ENCODE measurements around the gene SH3RF3. TPM values are rescaled to one million over a fixed set of nuclear protein-coding genes. Genes with fewer than 3 reads are reported as not detected.

SH3RF3 gene
- total RNA-seq, 1 experiment from 2014 or later = 4.9 TPM

DNA sequence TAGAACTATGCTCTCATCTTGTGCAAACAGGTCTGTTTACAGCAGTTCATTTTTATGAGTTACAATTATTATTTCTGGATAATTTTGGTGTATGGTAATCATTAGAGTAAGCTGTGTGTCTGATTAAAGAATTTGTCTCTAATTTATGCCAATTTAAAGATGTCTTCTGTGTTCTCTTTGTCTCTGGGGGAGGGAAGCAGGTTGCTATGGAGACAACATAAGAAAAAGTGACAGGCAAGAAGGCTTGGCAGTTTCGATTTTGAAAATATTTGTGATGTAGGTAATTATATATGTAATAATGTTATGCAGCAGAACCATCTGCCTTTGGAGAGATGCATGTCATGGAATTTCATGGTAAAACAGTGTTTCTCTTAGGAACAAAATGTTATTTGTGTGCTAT lies 78.2 kb downstream of the SH3RF3 start:
- CTCF ChIA-PET = no interaction called here
- DNase-seq (ENCODE audit: low read depth, low spot score) (no peak), ATAC-seq (no peak)
- intact Hi-C loops (cut with micrococcal nuclease; ENCODE audit: unreplicated experiment) (no loop called here), in situ Hi-C loops (cut with HindIII; ENCODE audit: low pct_unique_long_range_greater_than_20kb, low sequenced_read_pairs) (no loop called here)
- Histone ChIP-seq H3K27me3 (ENCODE audit: control insufficient read depth, insufficient read depth, low read length) (no peaks in the 10 kb centered on the region; the same call in 1 of the 2 replicates), H3K4me3 (ENCODE audit: low read depth in 2 of 2, low read length in 2 of 2) (no peak overlapping the region), H3K4me1 (ENCODE audit: control insufficient read depth, insufficient read depth, low read length) (peaks cover 9% of the 10 kb centered on the region), H3K9me3 (ENCODE audit: control insufficient read depth, insufficient read depth, low read depth, low read length) (no peaks in the 10 kb centered on the region), H3K27ac (ENCODE audit: low read length) (no peak overlapping the region), H3K36me3 (ENCODE audit: control insufficient read depth, insufficient read depth, low read length) (no peaks in the 10 kb centered on the region)
- TF ChIP-seq POLR2AphosphoS5 (IDR thresholded peaks at IDR 0.05; ENCODE audit: low read depth, low read length) = no peak
- TF ChIP-seq SIN3A (IDR thresholded peaks at IDR 0.05; ENCODE audit: borderline replicate concordance, insufficient read depth, low read depth, low read length) = no peak
- no peak for TF ChIP-seq TCF7L2 (IDR thresholded peaks at IDR 0.05; ENCODE audit: low read depth, low read length)
- TF ChIP-seq, protein P1, sequence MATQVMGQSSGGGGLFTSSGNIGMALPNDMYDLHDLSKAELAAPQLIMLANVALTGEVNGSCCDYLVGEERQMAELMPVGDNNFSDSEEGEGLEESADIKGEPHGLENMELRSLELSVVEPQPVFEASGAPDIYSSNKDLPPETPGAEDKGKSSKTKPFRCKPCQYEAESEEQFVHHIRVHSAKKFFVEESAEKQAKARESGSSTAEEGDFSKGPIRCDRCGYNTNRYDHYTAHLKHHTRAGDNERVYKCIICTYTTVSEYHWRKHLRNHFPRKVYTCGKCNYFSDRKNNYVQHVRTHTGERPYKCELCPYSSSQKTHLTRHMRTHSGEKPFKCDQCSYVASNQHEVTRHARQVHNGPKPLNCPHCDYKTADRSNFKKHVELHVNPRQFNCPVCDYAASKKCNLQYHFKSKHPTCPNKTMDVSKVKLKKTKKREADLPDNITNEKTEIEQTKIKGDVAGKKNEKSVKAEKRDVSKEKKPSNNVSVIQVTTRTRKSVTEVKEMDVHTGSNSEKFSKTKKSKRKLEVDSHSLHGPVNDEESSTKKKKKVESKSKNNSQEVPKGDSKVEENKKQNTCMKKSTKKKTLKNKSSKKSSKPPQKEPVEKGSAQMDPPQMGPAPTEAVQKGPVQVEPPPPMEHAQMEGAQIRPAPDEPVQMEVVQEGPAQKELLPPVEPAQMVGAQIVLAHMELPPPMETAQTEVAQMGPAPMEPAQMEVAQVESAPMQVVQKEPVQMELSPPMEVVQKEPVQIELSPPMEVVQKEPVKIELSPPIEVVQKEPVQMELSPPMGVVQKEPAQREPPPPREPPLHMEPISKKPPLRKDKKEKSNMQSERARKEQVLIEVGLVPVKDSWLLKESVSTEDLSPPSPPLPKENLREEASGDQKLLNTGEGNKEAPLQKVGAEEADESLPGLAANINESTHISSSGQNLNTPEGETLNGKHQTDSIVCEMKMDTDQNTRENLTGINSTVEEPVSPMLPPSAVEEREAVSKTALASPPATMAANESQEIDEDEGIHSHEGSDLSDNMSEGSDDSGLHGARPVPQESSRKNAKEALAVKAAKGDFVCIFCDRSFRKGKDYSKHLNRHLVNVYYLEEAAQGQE (IDR thresholded peaks at IDR 0.05; ENCODE audit: insufficient read depth in 1 of 2, low read depth in 2 of 2, low read length in 1 of 2) = no peak
- TF ChIP-seq, protein P2, sequence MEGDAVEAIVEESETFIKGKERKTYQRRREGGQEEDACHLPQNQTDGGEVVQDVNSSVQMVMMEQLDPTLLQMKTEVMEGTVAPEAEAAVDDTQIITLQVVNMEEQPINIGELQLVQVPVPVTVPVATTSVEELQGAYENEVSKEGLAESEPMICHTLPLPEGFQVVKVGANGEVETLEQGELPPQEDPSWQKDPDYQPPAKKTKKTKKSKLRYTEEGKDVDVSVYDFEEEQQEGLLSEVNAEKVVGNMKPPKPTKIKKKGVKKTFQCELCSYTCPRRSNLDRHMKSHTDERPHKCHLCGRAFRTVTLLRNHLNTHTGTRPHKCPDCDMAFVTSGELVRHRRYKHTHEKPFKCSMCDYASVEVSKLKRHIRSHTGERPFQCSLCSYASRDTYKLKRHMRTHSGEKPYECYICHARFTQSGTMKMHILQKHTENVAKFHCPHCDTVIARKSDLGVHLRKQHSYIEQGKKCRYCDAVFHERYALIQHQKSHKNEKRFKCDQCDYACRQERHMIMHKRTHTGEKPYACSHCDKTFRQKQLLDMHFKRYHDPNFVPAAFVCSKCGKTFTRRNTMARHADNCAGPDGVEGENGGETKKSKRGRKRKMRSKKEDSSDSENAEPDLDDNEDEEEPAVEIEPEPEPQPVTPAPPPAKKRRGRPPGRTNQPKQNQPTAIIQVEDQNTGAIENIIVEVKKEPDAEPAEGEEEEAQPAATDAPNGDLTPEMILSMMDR (IDR thresholded peaks at IDR 0.05) = no peak
- no TSS peak for BruUV-seq (replicated peaks)
- POLR2A ChIA-PET = no interaction called here

DNA sequence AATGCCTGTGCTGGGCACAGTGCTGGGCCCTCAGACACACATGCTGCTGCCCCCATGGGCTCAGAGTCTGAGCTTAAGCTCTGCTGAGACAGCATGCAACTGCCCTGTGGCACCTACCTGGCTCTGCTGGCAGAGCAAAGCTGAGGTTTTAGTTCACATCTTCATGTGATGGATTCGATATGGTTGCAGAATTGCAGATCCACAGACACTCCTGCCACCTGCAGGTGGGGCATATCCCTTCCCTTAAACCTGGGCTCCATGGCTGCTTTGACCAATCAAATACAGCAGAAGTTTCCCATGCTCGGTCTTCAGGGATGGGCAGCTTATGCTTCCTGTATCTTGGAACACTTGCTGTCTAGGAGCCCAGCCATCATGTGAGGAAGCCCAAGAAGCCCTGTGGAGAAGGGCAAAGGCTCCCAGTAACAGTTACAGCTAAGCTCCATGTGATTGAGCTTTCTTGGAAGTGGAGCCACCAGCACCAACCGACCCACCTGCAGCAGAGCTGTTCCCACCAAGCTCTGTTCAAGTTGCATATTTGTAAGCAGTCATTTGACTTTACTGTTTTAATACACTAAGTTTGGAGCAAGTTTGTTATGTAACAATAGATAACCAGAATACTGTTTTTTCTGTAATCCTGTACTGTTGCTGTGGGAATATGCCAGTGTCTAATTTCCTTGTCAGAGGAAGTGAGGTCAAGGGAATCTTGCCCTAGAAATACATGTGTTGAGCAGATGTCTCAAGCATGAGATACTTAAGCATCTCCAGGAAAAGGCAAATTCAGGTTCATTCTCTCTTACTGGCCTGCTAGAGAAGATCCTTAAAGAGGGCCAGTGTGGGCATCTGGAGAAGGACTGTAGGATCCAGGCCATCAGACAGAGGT lies 79.3 kb downstream of the SH3RF3 start:
- POLR2A ChIA-PET = no interaction called here
- ATAC-seq = no peak

More for the DNA sequence above, 79.3 kb downstream of the SH3RF3 start:
- in situ Hi-C loops (cut with HindIII; ENCODE audit: low pct_unique_long_range_greater_than_20kb, low sequenced_read_pairs) (no loop called here), intact Hi-C loops (cut with micrococcal nuclease; ENCODE audit: unreplicated experiment) (no loop called here)
- H3K36me3 ChIP-seq (ENCODE audit: control insufficient read depth, insufficient read depth, low read length) = no peaks in the 10 kb centered on the region
- no peaks in the 10 kb centered on the region for H3K9me3 ChIP-seq (ENCODE audit: control insufficient read depth, insufficient read depth, low read depth, low read length)
- no peak overlapping the region for H3K27ac ChIP-seq (ENCODE audit: low read length)
- BruUV-seq (replicated peaks) = no TSS peak
- no peak overlapping the region for H3K4me3 ChIP-seq (ENCODE audit: low read depth in 2 of 2, low read length in 2 of 2)
- no peaks in the 10 kb centered on the region; the same call in 1 of the 2 replicates for H3K27me3 ChIP-seq (ENCODE audit: control insufficient read depth, insufficient read depth, low read length)
- peaks cover 10% of the 10 kb centered on the region for H3K4me1 ChIP-seq (ENCODE audit: control insufficient read depth, insufficient read depth, low read length)
- CTCF ChIA-PET = no interaction called here
- DNase-seq (ENCODE audit: low read depth, low spot score) = no peak
- TF ChIP-seq, protein P1 (IDR thresholded peaks at IDR 0.05; ENCODE audit: insufficient read depth in 1 of 2, low read depth in 2 of 2, low read length in 1 of 2) = no peak
- TF ChIP-seq TCF7L2 (IDR thresholded peaks at IDR 0.05; ENCODE audit: low read depth, low read length) (no peak), SIN3A (IDR thresholded peaks at IDR 0.05; ENCODE audit: borderline replicate concordance, insufficient read depth, low read depth, low read length) (no peak), POLR2AphosphoS5 (IDR thresholded peaks at IDR 0.05; ENCODE audit: low read depth, low read length) (no peak)
- TF ChIP-seq, protein P2 (IDR thresholded peaks at IDR 0.05) = no peak

Data from Panc1 (cell line).